Measurements from ENCODE around the gene MED26.
A peak's percentile ranks its signal among the peaks of the same experiment; 100 is the strongest.

MED26 gene

GRCh38 chr19:16542045-16542909 lies 85.7 kb downstream of the MED26 start, which contains the start of gene CHERP (continued):
- TF ChIP-seq CTCF (tag by site-specific recombination; IDR thresholded peaks at IDR 0.05) (peak; percentile 17; the same call in 1 of the 2 replicates), ZNF610 (tag by site-specific recombination; IDR thresholded peaks at IDR 0.05; ENCODE audit: borderline replicate concordance) (0 out of 2 replicates have a peak, but pooled peaks have one; percentile 16), KLF8 (tag by site-specific recombination; IDR thresholded peaks at IDR 0.05) (peak; percentile 29; the same call in 1 of the 2 replicates), SETDB1 (IDR thresholded peaks at IDR 0.05; ENCODE audit: insufficient read length, low read length) (no peak), ZFP3 (tag by site-specific recombination; IDR thresholded peaks at IDR 0.05; ENCODE audit: low read depth) (no peak), GLIS1 (tag by site-specific recombination; IDR thresholded peaks at IDR 0.05) (peak; percentile 75), YY2 (tag by site-specific recombination; IDR thresholded peaks at IDR 0.05) (peak; percentile 19; the same call in 1 of the 2 replicates), KLF1 (tag by site-specific recombination; IDR thresholded peaks at IDR 0.05) (peak; percentile 30; the same call in 1 of the 2 replicates), ZNF624 (tag by site-specific recombination; IDR thresholded peaks at IDR 0.05) (no peak), ZBTB8A (tag by site-specific recombination; IDR thresholded peaks at IDR 0.05) (peak; percentile 19; the same call in 1 of the 2 replicates), KLF17 (tag by site-specific recombination; IDR thresholded peaks at IDR 0.05) (peak; percentile 48; the same call in 1 of the 2 replicates), ZNF23 (tag by site-specific recombination; IDR thresholded peaks at IDR 0.05; ENCODE audit: borderline replicate concordance) (no peak), GLI2 (tag by site-specific recombination; IDR thresholded peaks at IDR 0.05; ENCODE audit: borderline replicate concordance, low read depth) (no peak), ZNF501 (tag by site-specific recombination; IDR thresholded peaks at IDR 0.05) (0 out of 2 replicates have a peak, but pooled peaks have one; percentile 27), ZNF174 (tag by site-specific recombination; IDR thresholded peaks at IDR 0.05) (no peak), SCRT1 (tag by site-specific recombination; IDR thresholded peaks at IDR 0.05; ENCODE audit: borderline replicate concordance) (no peak), BCL6B (tag by site-specific recombination; IDR thresholded peaks at IDR 0.05) (no peak), ZNF341 (tag by site-specific recombination; IDR thresholded peaks at IDR 0.05; ENCODE audit: low read depth) (peak; percentile 35; the same call in 1 of the 2 replicates), GFI1B (tag by site-specific recombination; IDR thresholded peaks at IDR 0.05) (no peak), ZNF214 (tag by site-specific recombination; IDR thresholded peaks at IDR 0.05; ENCODE audit: borderline replicate concordance) (no peak), ZNF175 (tag by site-specific recombination; IDR thresholded peaks at IDR 0.05) (no peak)

GRCh38 chr19:16541526-16542044 lies 86.4 kb downstream of the MED26 start:
- Histone ChIP-seq H3K27ac (ENCODE audit: extremely low read depth, low read depth, low read length) (peak overlapping the region; percentile 78), H3K36me3 (ENCODE audit: control insufficient read depth in 2 of 2, insufficient read depth in 1 of 2, low read length in 2 of 2) (peaks cover 26 to 45% of the 10 kb centered on the region in 2 experiments; a peak in 2 of 3 replicates), H3K9me3 (ENCODE audit: control insufficient read depth, insufficient read depth, low read depth, low read length) (no peaks in the 10 kb centered on the region), H3K4me1 (ENCODE audit: control insufficient read depth, insufficient read depth, low read length) (peaks cover 2% of the 10 kb centered on the region; the same call in 1 of the 2 replicates), H3K4me3 (ENCODE audit: low read depth, low read length) (peak overlapping the region; percentile 96)
- ChIA-PET POLR2A (interaction anchor here (0.5 to 0.6 kb wide), 2 partner anchors 85 to 724 kb away, joined by 3 to 5 read pairs; no protein-coding TSS in a partner anchor), CTCF (no interaction called here)
- TF ChIP-seq ZFP69B (tag by site-specific recombination; IDR thresholded peaks at IDR 0.05) (0 out of 2 replicates have a peak, but pooled peaks have one; percentile 16), HIC1 (tag by site-specific recombination; IDR thresholded peaks at IDR 0.05) (no peak), FEZF1 (tag by site-specific recombination; IDR thresholded peaks at IDR 0.05) (no peak), ZBTB17 (tag by site-specific recombination; IDR thresholded peaks at IDR 0.05) (peak; percentile 32), ZFP37 (tag by site-specific recombination; IDR thresholded peaks at IDR 0.05) (0 out of 2 replicates have a peak, but pooled peaks have one; percentile 41), ZNF394 (tag by site-specific recombination; IDR thresholded peaks at IDR 0.05; ENCODE audit: borderline replicate concordance) (peak; percentile 73; the same call in 1 of the 2 replicates), ZNF335 (tag by site-specific recombination; conservative IDR thresholded peaks at IDR 0.05) (peak; percentile 97)

Data from HEK293 (cell line).